ENCODE measurements around the gene ABHD12B.

DNA sequence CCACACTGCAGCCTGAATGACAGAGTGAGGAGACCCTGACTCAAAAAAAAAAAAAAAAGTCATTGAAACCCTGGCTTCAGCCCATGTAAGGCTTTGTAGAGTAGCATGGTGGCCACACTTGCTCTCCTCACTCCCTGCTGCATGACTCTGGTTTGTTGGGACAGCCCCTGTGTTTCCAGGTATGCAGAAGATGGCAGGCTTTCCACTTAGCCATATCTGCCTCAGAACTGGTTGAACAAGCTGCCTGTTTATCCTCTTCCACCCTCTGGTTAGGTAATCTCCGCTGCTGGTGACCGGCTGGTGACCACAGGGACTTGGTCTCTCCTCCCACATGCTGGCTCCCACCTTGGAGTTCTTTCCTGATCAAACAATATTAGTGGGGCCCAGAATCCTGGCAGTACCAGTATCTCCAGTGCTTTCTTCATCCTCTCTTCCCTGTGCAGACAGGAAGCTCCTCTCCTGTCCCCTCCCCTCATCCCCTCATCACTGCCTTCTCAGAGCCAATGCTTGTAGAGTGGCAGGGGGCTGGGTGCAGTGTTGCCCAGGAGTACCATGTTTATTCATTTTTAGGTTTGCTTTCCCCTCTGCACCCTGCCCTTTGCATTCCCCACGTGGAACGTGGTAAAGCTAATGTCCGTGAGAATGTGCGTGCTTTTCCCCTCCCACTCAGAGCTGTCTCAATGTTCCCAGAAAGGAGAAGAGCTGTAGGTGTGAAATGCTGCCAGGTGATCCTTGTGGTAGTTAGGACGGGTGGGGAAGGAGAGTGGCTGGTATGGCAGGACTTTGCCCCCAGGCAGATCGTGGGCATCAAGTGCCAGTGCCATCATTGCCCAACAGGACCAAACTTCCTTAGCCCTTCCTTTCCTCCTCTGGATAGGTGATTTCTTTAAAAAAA lies 11.3 kb downstream of the ABHD12B start:
- TF ChIP-seq, protein P1, sequence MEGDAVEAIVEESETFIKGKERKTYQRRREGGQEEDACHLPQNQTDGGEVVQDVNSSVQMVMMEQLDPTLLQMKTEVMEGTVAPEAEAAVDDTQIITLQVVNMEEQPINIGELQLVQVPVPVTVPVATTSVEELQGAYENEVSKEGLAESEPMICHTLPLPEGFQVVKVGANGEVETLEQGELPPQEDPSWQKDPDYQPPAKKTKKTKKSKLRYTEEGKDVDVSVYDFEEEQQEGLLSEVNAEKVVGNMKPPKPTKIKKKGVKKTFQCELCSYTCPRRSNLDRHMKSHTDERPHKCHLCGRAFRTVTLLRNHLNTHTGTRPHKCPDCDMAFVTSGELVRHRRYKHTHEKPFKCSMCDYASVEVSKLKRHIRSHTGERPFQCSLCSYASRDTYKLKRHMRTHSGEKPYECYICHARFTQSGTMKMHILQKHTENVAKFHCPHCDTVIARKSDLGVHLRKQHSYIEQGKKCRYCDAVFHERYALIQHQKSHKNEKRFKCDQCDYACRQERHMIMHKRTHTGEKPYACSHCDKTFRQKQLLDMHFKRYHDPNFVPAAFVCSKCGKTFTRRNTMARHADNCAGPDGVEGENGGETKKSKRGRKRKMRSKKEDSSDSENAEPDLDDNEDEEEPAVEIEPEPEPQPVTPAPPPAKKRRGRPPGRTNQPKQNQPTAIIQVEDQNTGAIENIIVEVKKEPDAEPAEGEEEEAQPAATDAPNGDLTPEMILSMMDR (IDR thresholded peaks at IDR 0.05): no peak
- TF ChIP-seq ZFX (IDR thresholded peaks at IDR 0.05; ENCODE audit: borderline replicate concordance): no peak

Data from 22Rv1 (cell line).